Measurements from ENCODE around the gene GALT. TPM values are rescaled to one million over a fixed set of nuclear protein-coding genes. Genes with fewer than 3 reads are reported as not detected.

Gene GALT
- total RNA-seq, 2 donors from 2014 or later: 44.3 to 49.3 TPM

- no peak for TF ChIP-seq CTCF (conservative IDR thresholded peaks at IDR 0.05)
- H3K36me3 Mint-ChIP-seq (ENCODE audit: low read depth): peaks cover 20% of the 10 kb centered on the region
- Histone ChIP-seq H3K4me3 (ENCODE audit: low read length) (no peak overlapping the region), H3K9ac (ENCODE audit: extremely low read depth, low read length, poor library complexity, severe bottlenecking) (no peak overlapping the region), H3K27ac (ENCODE audit: low read depth, low read length) (no peak overlapping the region), H3K27me3 (ENCODE audit: control insufficient read depth, insufficient read depth, low read length, poor library complexity, severe bottlenecking) (no peaks in the 10 kb centered on the region), H3K36me3 (ENCODE audit: control insufficient read depth, insufficient read depth, low read length) (peaks cover 28% of the 10 kb centered on the region), H3K4me1 (ENCODE audit: control insufficient read depth, insufficient read depth, low read length) (peaks cover 30% of the 10 kb centered on the region), H3K9me3 (ENCODE audit: control insufficient read depth, low read length) (no peaks in the 10 kb centered on the region)
- H3K27me3 Mint-ChIP-seq (ENCODE audit: insufficient read depth): peaks cover 3% of the 10 kb centered on the region
- DNase-seq: no peak
- peaks cover 58% of the 10 kb centered on the region for H3K4me1 Mint-ChIP-seq
- peak overlapping the region; percentile 66 for H3K4me3 Mint-ChIP-seq
- H3K9me3 Mint-ChIP-seq: no peaks in the 10 kb centered on the region
- no peak overlapping the region for H3K27ac Mint-ChIP-seq
- 98 to 100% methylated on average over 3 to 5 of the region's 5 CpGs for WGBS, 2 experiments (ENCODE audit: insufficient coverage in 1 of 2, insufficient read length in 1 of 2)
These were observed 4.3 kb downstream of the GALT start for GRCh38 chr9:34650816-34651215.

DNA sequence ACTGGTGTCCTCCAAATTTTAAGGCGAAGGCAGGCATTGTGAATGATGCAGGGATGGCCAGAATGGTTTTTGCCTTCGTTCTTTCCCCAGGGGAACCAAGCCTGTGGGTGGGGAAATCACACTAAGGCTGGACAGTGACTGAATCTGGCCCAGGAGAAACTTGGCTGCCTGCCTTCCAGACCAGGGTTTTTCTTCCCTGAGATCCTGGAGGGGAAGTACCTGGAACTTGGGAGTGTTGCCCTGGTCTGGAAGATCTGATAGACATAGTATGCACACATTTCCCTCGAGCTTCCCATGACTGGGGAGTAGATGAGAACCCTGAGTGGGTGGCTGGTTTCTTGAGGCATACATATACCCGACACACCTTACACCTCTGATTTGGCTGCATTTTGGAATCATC lies 4.8 kb downstream of the GALT start:
- no peaks in the 10 kb centered on the region for H3K9me3 Mint-ChIP-seq
- H3K27me3 ChIP-seq (ENCODE audit: control insufficient read depth, insufficient read depth, low read length, poor library complexity, severe bottlenecking): no peaks in the 10 kb centered on the region
- peaks cover 53% of the 10 kb centered on the region for H3K4me1 Mint-ChIP-seq
- H3K27ac Mint-ChIP-seq: peak overlapping the region; percentile 89
- H3K4me1 ChIP-seq (ENCODE audit: control insufficient read depth, insufficient read depth, low read length): peaks cover 25% of the 10 kb centered on the region
- H3K27ac ChIP-seq (ENCODE audit: low read depth, low read length): no peak overlapping the region
- peaks cover 20% of the 10 kb centered on the region for H3K36me3 Mint-ChIP-seq (ENCODE audit: low read depth)
- peak overlapping the region; percentile 86 for H3K4me3 ChIP-seq (ENCODE audit: low read length)
- peak overlapping the region; percentile 66 for H3K4me3 Mint-ChIP-seq
- 60 to 92% methylated on average over 1 to 4 of the region's 4 CpGs for WGBS, 2 experiments (ENCODE audit: insufficient coverage in 1 of 2, insufficient read length in 1 of 2)
- peaks cover 28% of the 10 kb centered on the region for H3K36me3 ChIP-seq (ENCODE audit: control insufficient read depth, insufficient read depth, low read length)
- H3K27me3 Mint-ChIP-seq (ENCODE audit: insufficient read depth): peaks cover 3% of the 10 kb centered on the region
- TF ChIP-seq CTCF (conservative IDR thresholded peaks at IDR 0.05): no peak
- H3K9ac ChIP-seq (ENCODE audit: extremely low read depth, low read length, poor library complexity, severe bottlenecking): peak overlapping the region; percentile 60
- no peaks in the 10 kb centered on the region for H3K9me3 ChIP-seq (ENCODE audit: control insufficient read depth, low read length)
- DNase-seq: no peak

- H3K36me3 ChIP-seq (ENCODE audit: control insufficient read depth, insufficient read depth, low read length): peaks cover 28% of the 10 kb centered on the region
- peaks cover 25% of the 10 kb centered on the region for H3K4me1 ChIP-seq (ENCODE audit: control insufficient read depth, insufficient read depth, low read length)
- Mint-ChIP-seq H3K27me3 (ENCODE audit: insufficient read depth) (peaks cover 3% of the 10 kb centered on the region), H3K9me3 (no peaks in the 10 kb centered on the region), H3K4me3 (peak within 1 kb of the TSS; percentile 66), H3K4me1 (peaks cover 51% of the 10 kb centered on the region), H3K27ac (peak within 1 kb of the TSS; percentile 89), H3K36me3 (ENCODE audit: low read depth) (peaks cover 20% of the 10 kb centered on the region)
- H3K9me3 ChIP-seq (ENCODE audit: control insufficient read depth, low read length): no peaks in the 10 kb centered on the region
- H3K27me3 ChIP-seq (ENCODE audit: control insufficient read depth, insufficient read depth, low read length, poor library complexity, severe bottlenecking): no peaks in the 10 kb centered on the region
- H3K9ac ChIP-seq (ENCODE audit: extremely low read depth, low read length, poor library complexity, severe bottlenecking): peak within 1 kb of the TSS; percentile 60
- 11 to 30% methylated on average over 3 to 22 of the region's 24 CpGs for WGBS, 2 experiments (ENCODE audit: insufficient coverage in 1 of 2, insufficient read length in 1 of 2)
- H3K27ac ChIP-seq (ENCODE audit: low read depth, low read length): peak within 1 kb of the TSS; percentile 8
- H3K4me3 ChIP-seq (ENCODE audit: low read length): peak within 1 kb of the TSS; percentile 86
- DNase-seq: peak; percentile 98
- TF ChIP-seq CTCF (conservative IDR thresholded peaks at IDR 0.05): peak; percentile 44
These were observed 5.6 kb downstream of the GALT start, which contains the start of gene IL11RA for GRCh38 chr9:34651876-34652601. IL11RA (plus strand) TSS chr9:34652185; CDS start chr9:34655218, 3,033 bp downstream.

Data from endodermal cell (in vitro differentiated cells).